Ovary (tissue), 9 donors: ENCODE measurements around the gene RPTOR. TPM values are rescaled to one million over a fixed set of nuclear protein-coding genes. Genes with fewer than 3 reads are reported as not detected.

Experiments
- DNase-seq, 5 donors: peaks; one replicate each; pipeline ENCODE4 v3.0.0-alpha.2; 2019 to 2020
- H3K27ac ChIP-seq, 2 donors: fragments of 200-600 bp; one replicate each; pipeline versions ENCODE4 v1.5.1 to v1.8.0; 2019 to 2022
- H3K27me3 ChIP-seq: fragments of 200-600 bp; one replicate; pipeline ENCODE4 v1.8.0; 2022
- H3K36me3 ChIP-seq: fragments of 200-600 bp; sonication (generic); one replicate; pipeline ENCODE4 v1.5.1; 2019
- H3K4me1 ChIP-seq: one replicate; pipeline ENCODE4 v1.8.1; 2013; ENCODE audit warnings: mild to moderate bottlenecking, moderate library complexity; ENCODE audit not compliant: insufficient read depth
- H3K4me3 ChIP-seq: fragments of 200-600 bp; sonication (generic); one replicate; pipeline ENCODE4 v1.5.1; 2017
- H3K9me3 ChIP-seq, 2 donors: fragments of 200-600 bp in 1 of 2; sonication (generic) in 1 of 2; one replicate each; pipeline versions ENCODE4 v1.5.1 to v1.8.1; 2013 to 2019; ENCODE audit warnings: mild to moderate bottlenecking in 1 of 2, moderate library complexity in 1 of 2
- CTCF ChIP-seq, 3 donors: fragments of 450-650 bp in 2 of 3; fragments of 200-600 bp in 1 of 3; IDR thresholded peaks; one replicate each; pipeline versions ENCODE4 v1.5.1 to v1.8.0; 2016 to 2022; ENCODE audit warnings: antibody characterized with exemption in 3 of 3, mild to moderate bottlenecking in 1 of 3
- EP300 ChIP-seq: sonication (generic); formaldehyde crosslinking; IDR thresholded peaks from one replicate; pipeline ENCODE4 v1.6.1; 2017; ENCODE audit warnings: antibody characterized with exemption
- POLR2A ChIP-seq: fragments of 450-650 bp; IDR thresholded peaks from one replicate; pipeline ENCODE4 v1.6.1; 2017; ENCODE audit warnings: antibody characterized with exemption, mild to moderate bottlenecking, moderate library complexity
- WGBS, 3 donors: extraction: QIAGEN DNeasy Blood & Tissue Kit in 1 of 3; methylation state at CpG; one replicate each; pipeline versions ENCODE4 v1.1.5 to v1.1.7; 2013 to 2017; 5-methylcytosine and 5-hydroxymethylcytosine counted together
- intact Hi-C, 4 donors: fragments of 100-400 bp; cut with DNase I; formaldehyde crosslinking; loops; one replicate each; pipeline versions ENCODE4 v1.11.0 to v1.15.1; 2022 to 2023
- polyA plus RNA-seq, 2 donors: library from polyadenylated mRNA; stranded (reverse); fragments of 200-250 nt in 1 of 2; fragments of 350-450 nt in 1 of 2; fragmentation: Illumina TruSeq in 1 of 2; extraction: RNeasy Lipid Tissue Mini Kit (QIAGEN cat#74804) in 1 of 2; gene quantifications; one replicate each; pipeline ENCODE4 v1.2.3, GENCODE V29; 2013 to 2014
- total RNA-seq, 7 donors: library from RNA; depleted of rRNA in 2 of 7; stranded (reverse); fragments of >200 nt in 2 of 7; fragmentation: NEBNext Ultra II Directional in 3 of 7; extraction: Animal tissue kit (Norgen Biotek cat#: 25700) in 3 of 7; gene quantifications; one replicate each; pipeline versions ENCODE4 v1.1.0 to v1.2.4, GENCODE V29; 2016 to 2023
- donor health status: DM: no; HTN: no; CAD: no; lungs with moderate emphysema.
- donor health status: DM: no; HTN: no; CAD: no.
- donor health status: Bipolar disorder and iron deficiency.
- donor health status: DM: yes; HTN: yes; CAD: no.
- donor health status: DM: no; HTN: no; CAD: no.
- donor health status: DM: yes; HTN: yes; CAD: no.

The RPTOR gene
- total and polyA plus RNA-seq, 9 donors = 11.1 to 41.9 (median 27.9) TPM

GRCh38 chr17:80979547-80980378 is 435.1 kb downstream of the RPTOR start:
- no peaks in the 10 kb centered on the region for H3K36me3 ChIP-seq
- DNase-seq = no peak
- no peaks in the 10 kb centered on the region for H3K9me3 ChIP-seq
- WGBS, 3 donors = 72 to 76% (median 74%) methylated on average over 25 to 26 of the region's 26 CpGs
- no peak for TF ChIP-seq CTCF (IDR thresholded peaks at IDR 0.05)
- TF ChIP-seq EP300 = no peak
- no peak for TF ChIP-seq POLR2A
- H3K27me3 ChIP-seq = no peaks in the 10 kb centered on the region
- H3K27ac ChIP-seq = no peak overlapping the region
- no peak overlapping the region for H3K4me3 ChIP-seq
- no peaks in the 10 kb centered on the region for H3K4me1 ChIP-seq
- intact Hi-C loops = loop anchor here in 3 of 4 donors (2.0 to 10.0 kb wide), 4 partner anchors 105 to 553 kb away; no protein-coding TSS in a partner anchor

GRCh38 chr17:80980397-80981061 is 435.9 kb downstream of the RPTOR start:
- Histone ChIP-seq H3K4me1 (no peaks in the 10 kb centered on the region), H3K36me3 (no peaks in the 10 kb centered on the region), H3K27me3 (no peaks in the 10 kb centered on the region), H3K27ac (no peak overlapping the region), H3K4me3 (no peak overlapping the region), H3K9me3 (no peaks in the 10 kb centered on the region)
- no peak for TF ChIP-seq EP300
- TF ChIP-seq POLR2A = no peak
- no peak for TF ChIP-seq CTCF (IDR thresholded peaks at IDR 0.05)
- intact Hi-C loops = loop anchor here in 3 of 4 donors (2.0 to 10.0 kb wide), 3 partner anchors 106 to 554 kb away; no protein-coding TSS in a partner anchor
- no peak for DNase-seq
- 47 to 55% (median 49%) methylated on average over 7 of the region's 7 CpGs for WGBS, 3 donors

- WGBS, 3 donors = 3 to 4% (median 4%) methylated on average over 43 to 65 of the region's 65 CpGs
- no peaks in the 10 kb centered on the region for H3K4me1 ChIP-seq
- intact Hi-C loops = loop anchor here in 3 of 4 donors (2.0 to 10.0 kb wide), 3 partner anchors 106 to 554 kb away; no protein-coding TSS in a partner anchor
- H3K27ac ChIP-seq = no peak overlapping the region
- no peak overlapping the region for H3K4me3 ChIP-seq
- H3K27me3 ChIP-seq = no peaks in the 10 kb centered on the region
- DNase-seq = peak in 2 of 5 donors; percentile 31 to 63
- TF ChIP-seq POLR2A = no peak
- TF ChIP-seq EP300 = no peak
- TF ChIP-seq CTCF (IDR thresholded peaks at IDR 0.05) = peak; percentile 78 to 92 (median 88)
- H3K9me3 ChIP-seq = no peaks in the 10 kb centered on the region
- H3K36me3 ChIP-seq = no peaks in the 10 kb centered on the region
Measured at GRCh38 chr17:80981062-80981902, 436.6 kb downstream of the RPTOR start.

- H3K36me3 ChIP-seq = no peaks in the 10 kb centered on the region
- H3K4me1 ChIP-seq = no peaks in the 10 kb centered on the region
- 38 to 47% (median 41%) methylated on average over 17 of the region's 17 CpGs for WGBS, 3 donors
- intact Hi-C loops = loop anchor here (2.0 to 10.0 kb wide), 3 partner anchors 107 to 555 kb away; no protein-coding TSS in a partner anchor
- H3K9me3 ChIP-seq = no peaks in the 10 kb centered on the region
- no peak for DNase-seq
- H3K4me3 ChIP-seq = no peak overlapping the region
- no peak overlapping the region for H3K27ac ChIP-seq
- TF ChIP-seq POLR2A = no peak
- no peak for TF ChIP-seq CTCF (IDR thresholded peaks at IDR 0.05)
- no peak for TF ChIP-seq EP300
- H3K27me3 ChIP-seq = no peaks in the 10 kb centered on the region
Measured at GRCh38 chr17:80981929-80982425, 437.3 kb downstream of the RPTOR start.
